Stomach smooth muscle (tissue), 2 donors: ENCODE data around the gene BTN1A1.
"Not testable (repeated sequence)": the region's sequence is repeated elsewhere in the genome, so short reads cannot be mapped to it uniquely, and the experiment has no call there.

Experiments
- H3K27ac ChIP-seq: one replicate; pipeline ENCODE4 v1.7.0; 2013; ENCODE audit warnings: mild to moderate bottlenecking, low read length, inconsistent platforms
- H3K27me3 ChIP-seq, 2 donors: one replicate each; pipeline ENCODE4 v1.7.0; 2013; ENCODE audit warnings: low read length in 2 of 2; ENCODE audit not compliant: insufficient read depth in 2 of 2, control insufficient read depth in 1 of 2
- H3K36me3 ChIP-seq, 2 donors: one replicate each; pipeline ENCODE4 v1.7.0; 2013; ENCODE audit warnings: low read length in 2 of 2; ENCODE audit not compliant: control insufficient read depth in 2 of 2, insufficient read depth in 2 of 2
- H3K4me1 ChIP-seq: one replicate; pipeline ENCODE4 v1.7.0; 2013; ENCODE audit warnings: low read length; ENCODE audit not compliant: control insufficient read depth, insufficient read depth
- H3K4me3 ChIP-seq, 2 donors: one replicate each; pipeline ENCODE4 v1.7.0; 2013; ENCODE audit warnings: low read length in 2 of 2
- H3K9ac ChIP-seq, 2 donors: one replicate each; pipeline ENCODE4 v1.7.0; 2013; ENCODE audit warnings: low read length in 2 of 2, mild to moderate bottlenecking in 1 of 2
- H3K9me3 ChIP-seq, 2 donors: one replicate each; pipeline ENCODE4 v1.7.0; 2013; ENCODE audit warnings: low read length in 2 of 2; ENCODE audit not compliant: control insufficient read depth in 2 of 2
- donor health status: healthy.
- donor health status: Pancreatic carcinoma.

BTN1A1 gene

DNA sequence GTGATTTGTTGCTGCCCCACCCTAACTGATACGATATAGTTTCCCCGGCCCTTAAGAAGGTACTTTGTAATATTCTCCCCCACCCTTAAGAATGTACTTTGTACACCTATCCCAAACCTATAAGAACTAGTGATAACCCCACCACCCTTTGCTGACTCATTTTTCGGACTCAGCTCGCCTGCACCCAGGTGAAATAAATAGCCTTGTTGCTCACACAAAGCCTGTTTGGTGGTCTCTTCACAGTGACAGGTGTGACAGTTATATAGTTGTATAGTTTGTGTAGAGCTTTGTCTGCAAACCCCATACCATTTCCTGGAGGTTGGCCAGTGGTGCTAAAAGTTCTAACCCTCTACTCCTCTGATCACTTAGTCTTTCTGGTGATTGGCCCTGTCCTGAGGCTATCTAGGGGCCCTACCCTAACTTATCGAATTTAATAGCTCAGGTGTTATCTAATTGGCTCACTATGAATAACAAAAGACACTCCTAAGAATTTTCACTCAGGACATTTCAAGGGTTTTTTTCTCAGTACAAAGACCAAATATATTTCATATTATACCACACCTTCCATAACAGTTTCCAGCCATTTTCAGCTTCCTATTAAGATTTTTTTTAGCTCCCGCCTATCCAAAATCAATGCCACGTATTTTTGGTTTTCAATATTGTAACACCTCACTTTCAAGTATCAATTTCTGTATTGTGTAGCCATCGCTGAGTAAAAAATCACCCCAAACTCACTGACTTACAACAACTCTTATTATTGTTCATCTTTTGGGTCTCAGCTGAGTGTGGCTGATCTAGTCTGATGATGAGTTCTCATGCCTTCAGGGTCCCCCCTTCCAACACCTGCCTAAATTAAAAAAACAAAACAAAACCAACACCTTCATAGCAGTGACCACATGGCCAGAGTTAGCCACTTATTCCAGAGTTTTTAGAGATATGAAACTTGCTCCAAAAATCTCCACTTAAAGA, 9.8 kb upstream of the BTN1A1 start:
- H3K36me3 ChIP-seq, result no peaks in the 10 kb centered on the region
- H3K27me3 ChIP-seq, result no peaks in the 10 kb centered on the region
- H3K9me3 ChIP-seq, result peaks cover 4% of the 10 kb centered on the region in 2 donors
- no peak overlapping the region for H3K4me3 ChIP-seq
- no peak overlapping the region for H3K27ac ChIP-seq
- H3K4me1 ChIP-seq, result no peaks in the 10 kb centered on the region
- no peak overlapping the region for H3K9ac ChIP-seq

DNA sequence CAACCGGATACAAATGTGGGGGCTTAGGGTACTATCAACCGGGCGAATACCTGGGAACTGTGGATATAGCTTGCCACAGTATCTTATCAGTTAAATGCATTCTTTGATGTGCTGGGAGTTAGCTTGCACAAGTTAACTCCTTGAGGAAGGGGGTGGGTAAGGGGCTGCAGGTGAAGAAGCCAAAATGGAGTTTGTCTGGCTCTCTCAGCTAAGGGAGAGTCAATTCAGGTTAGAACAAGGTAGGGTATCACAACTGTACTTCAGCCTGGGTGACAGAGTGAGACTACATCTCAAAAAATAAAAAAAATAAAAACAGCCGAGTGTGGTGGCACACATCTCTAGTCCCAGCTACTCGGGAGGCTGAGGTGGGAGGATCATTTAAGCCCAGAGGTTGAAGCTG, 8.5 kb upstream of the BTN1A1 start:
- H3K27ac ChIP-seq, result no peak overlapping the region

DNA sequence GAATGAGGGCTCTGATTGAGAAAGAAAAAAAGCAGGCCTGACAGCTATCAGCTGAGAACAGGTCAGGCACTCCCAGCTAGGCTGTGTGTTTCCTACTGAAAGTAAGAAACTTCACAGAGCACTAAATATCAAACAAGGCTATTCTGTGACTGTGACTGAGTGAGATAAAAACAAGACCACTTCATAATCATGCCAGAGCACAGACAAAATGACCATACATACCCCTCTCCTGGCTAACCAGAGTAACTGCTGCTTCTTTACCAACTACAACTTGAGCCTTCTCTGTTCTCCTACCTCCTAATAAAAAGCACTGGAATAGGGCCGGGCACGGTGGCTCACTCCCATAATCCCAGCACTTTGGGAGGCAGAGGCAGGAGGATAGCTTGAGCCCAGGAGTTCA, 6.8 kb upstream of the BTN1A1 start:
- H3K4me1 ChIP-seq, result no peaks in the 10 kb centered on the region
- no peaks in the 10 kb centered on the region for H3K9me3 ChIP-seq
- no peaks in the 10 kb centered on the region for H3K27me3 ChIP-seq
- no peak overlapping the region for H3K27ac ChIP-seq
- no peak overlapping the region for H3K9ac ChIP-seq
- no peaks in the 10 kb centered on the region for H3K36me3 ChIP-seq
- no peak overlapping the region for H3K4me3 ChIP-seq

More for the DNA sequence above, 8.5 kb upstream of the BTN1A1 start:
- Histone ChIP-seq H3K4me3 (no peak overlapping the region), H3K27me3 (no peaks in the 10 kb centered on the region), H3K9ac (no peak overlapping the region), H3K9me3 (peaks cover 4% of the 10 kb centered on the region in 2 donors), H3K4me1 (no peaks in the 10 kb centered on the region), H3K36me3 (no peaks in the 10 kb centered on the region)

DNA sequence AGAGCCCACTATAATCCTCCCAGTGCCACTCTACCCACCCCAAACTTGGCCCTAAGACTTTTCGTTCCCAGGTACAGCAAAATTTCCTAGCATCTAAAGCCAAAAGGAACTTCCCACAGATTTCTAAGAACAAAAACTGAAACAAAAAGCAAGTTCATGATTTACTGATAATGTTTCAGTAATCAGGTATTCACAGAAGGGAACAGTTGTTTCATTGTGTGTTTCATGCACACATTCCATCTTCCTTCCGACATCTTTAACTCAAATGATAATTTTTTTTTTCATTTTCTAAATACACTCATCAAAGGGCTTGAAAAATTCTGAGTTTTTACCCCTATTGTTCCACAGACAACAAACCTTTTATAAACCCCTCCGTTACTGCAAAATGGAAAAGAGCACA, 6.0 kb upstream of the BTN1A1 start:
- Histone ChIP-seq H3K27ac (no peak overlapping the region), H3K9me3 (no peaks in the 10 kb centered on the region), H3K27me3 (no peaks in the 10 kb centered on the region), H3K4me1 (no peaks in the 10 kb centered on the region), H3K36me3 (no peaks in the 10 kb centered on the region), H3K4me3 (no peak overlapping the region), H3K9ac (no peak overlapping the region)

DNA sequence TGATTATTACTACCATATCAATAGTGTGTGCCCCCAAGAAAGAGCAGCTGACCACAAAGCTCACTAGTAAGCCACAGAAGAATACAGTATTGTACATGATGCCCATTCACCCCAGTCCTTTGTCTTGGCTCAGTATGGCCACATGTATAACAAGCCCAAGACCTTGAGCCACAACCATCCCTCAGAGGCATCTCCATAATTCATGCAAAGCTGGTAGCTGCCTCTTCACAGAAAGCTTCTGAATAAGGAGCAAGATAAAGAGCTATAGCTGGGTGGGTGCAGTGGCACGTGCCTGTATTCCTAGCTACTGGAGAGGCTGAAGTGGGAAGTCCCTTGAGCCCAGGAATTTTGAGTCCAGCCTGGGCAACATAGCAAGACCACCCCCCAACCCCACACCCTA, 4.8 kb upstream of the BTN1A1 start:
- no peaks in the 10 kb centered on the region for H3K27me3 ChIP-seq
- no peaks in the 10 kb centered on the region for H3K4me1 ChIP-seq
- no peaks in the 10 kb centered on the region for H3K9me3 ChIP-seq
- no peaks in the 10 kb centered on the region for H3K36me3 ChIP-seq
- H3K4me3 ChIP-seq, result no peak overlapping the region
- no peak overlapping the region for H3K9ac ChIP-seq
- H3K27ac ChIP-seq, result no peak overlapping the region

DNA sequence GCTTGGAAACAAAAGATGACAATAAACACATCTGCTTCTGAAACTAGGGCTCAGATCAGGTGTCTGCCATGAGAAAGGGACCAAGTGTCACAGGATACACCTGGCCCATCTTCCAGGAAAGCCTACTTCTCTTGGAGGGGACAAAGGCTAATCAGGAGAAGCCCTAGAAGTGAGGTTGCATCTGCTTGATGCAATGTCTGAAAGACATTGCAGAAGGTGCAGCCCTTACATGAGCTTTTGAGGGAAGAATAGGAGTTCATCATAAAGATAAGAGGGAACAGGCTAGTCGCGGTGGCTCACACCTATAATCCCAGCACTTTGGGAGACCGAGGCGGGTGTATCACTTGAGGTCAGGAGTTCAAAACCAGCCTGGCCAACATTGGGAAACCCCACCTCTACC, 2.5 kb upstream of the BTN1A1 start:
- H3K4me1 ChIP-seq, result peaks cover 7% of the 10 kb centered on the region
- H3K4me3 ChIP-seq, result no peak overlapping the region
- H3K9ac ChIP-seq, result no peak overlapping the region
- H3K36me3 ChIP-seq, result no peaks in the 10 kb centered on the region
- H3K27me3 ChIP-seq, result peaks cover 11 to 15% of the 10 kb centered on the region in 2 donors
- H3K9me3 ChIP-seq, result no peaks in the 10 kb centered on the region
- no peak overlapping the region for H3K27ac ChIP-seq

DNA sequence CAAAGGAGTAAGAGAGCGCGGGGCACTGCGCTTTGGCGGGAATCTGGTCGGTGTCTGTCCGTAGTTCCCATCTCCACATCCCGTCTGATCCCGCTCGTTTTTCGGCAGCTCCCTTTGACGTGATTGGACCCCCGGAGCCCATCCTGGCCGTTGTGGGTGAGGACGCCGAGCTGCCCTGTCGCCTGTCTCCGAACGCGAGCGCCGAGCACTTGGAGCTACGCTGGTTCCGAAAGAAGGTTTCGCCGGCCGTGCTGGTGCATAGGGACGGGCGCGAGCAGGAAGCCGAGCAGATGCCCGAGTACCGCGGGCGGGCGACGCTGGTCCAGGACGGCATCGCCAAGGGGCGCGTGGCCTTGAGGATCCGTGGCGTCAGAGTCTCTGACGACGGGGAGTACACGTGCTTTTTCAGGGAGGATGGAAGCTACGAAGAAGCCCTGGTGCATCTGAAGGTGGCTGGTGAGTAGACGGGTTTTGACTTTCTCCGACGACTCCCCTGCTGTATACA, 1.4 kb downstream of the BTN1A1 start:
- Histone ChIP-seq H3K27me3 (peaks cover 11 to 18% of the 10 kb centered on the region in 2 donors), H3K36me3 (no peaks in the 10 kb centered on the region), H3K27ac (no peak overlapping the region), H3K9me3 (no peaks in the 10 kb centered on the region), H3K9ac (no peak overlapping the region), H3K4me3 (peak overlapping the region; percentile 1 to 64), H3K4me1 (peaks cover 7% of the 10 kb centered on the region)

DNA sequence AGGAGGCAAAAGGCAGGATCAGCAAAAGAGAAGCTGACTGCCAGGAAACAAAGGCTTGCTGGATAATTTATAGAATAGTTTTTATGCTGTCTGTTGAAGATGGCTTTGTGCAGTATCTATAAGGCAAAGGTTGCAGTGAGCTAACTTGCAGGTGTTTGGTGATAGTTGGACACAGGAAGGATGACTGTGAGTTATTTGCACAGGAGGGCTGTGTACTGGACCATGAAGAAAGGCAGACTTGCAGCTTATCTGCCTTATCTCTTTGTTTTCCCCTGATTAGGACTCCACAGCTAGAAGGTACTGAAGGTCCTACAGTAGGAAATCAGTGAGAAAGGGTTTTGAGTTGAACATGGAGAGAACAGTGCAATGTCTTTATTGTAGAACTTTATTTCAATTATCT, 2.1 kb downstream of the BTN1A1 start:
- no peaks in the 10 kb centered on the region for H3K36me3 ChIP-seq
- peaks cover 7% of the 10 kb centered on the region for H3K4me1 ChIP-seq
- H3K9me3 ChIP-seq, result no peaks in the 10 kb centered on the region
- H3K27ac ChIP-seq, result no peak overlapping the region
- no peak overlapping the region for H3K9ac ChIP-seq
- H3K4me3 ChIP-seq, result peak overlapping the region in 1 of 2 donors; percentile 1
- H3K27me3 ChIP-seq, result peaks cover 11 to 18% of the 10 kb centered on the region in 2 donors

DNA sequence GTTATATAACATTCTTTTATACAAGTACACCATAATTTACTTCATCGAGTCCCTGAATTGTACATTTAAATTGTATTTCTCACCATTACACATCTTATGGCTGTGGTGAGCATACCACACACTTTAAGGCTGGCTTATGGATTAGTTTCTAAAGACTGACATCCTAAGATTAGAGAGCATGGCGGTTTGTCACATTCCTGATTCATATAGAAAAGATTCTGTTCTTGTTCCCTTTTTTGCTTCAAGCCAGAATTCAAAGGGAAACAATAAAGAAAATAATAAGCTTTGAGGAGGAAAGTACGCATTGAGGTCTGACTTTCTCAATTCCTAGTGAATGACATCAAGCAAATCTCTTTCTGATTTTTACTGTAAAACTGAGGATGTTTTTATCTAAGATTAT, 2.5 kb downstream of the BTN1A1 start:
- Histone ChIP-seq H3K4me3 (no peak overlapping the region), H3K4me1 (peaks cover 7% of the 10 kb centered on the region), H3K9me3 (no peaks in the 10 kb centered on the region), H3K27ac (no peak overlapping the region), H3K36me3 (no peaks in the 10 kb centered on the region), H3K9ac (no peak overlapping the region), H3K27me3 (peaks cover 11 to 18% of the 10 kb centered on the region in 2 donors)

DNA sequence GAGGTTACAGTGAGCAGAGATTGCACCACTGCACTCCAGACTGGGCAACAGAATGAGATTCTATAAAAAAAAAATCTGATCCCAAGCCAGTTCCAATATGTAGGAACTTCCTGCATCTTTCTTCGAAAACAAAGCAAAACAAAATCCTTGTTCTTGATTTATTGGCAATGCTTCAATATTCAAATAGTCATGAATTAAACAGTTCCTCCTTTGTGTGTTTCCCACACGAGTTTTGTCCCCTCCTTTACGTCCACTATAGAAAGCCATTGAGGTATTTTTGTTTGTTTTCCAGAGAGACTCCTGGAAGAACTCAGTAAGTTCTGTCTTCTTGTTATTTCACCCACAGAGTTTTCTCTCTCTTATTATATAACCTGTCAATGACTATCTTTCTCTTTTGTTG, 7.6 kb downstream of the BTN1A1 start:
- no peaks in the 10 kb centered on the region for H3K9me3 ChIP-seq
- H3K4me1 ChIP-seq, result no peaks in the 10 kb centered on the region
- H3K27me3 ChIP-seq, result peaks cover 0 to 3% of the 10 kb centered on the region in 2 donors
- H3K36me3 ChIP-seq, result no peaks in the 10 kb centered on the region
- H3K9ac ChIP-seq, result no peak overlapping the region
- H3K4me3 ChIP-seq, result no peak overlapping the region
- H3K27ac ChIP-seq, result no peak overlapping the region

DNA sequence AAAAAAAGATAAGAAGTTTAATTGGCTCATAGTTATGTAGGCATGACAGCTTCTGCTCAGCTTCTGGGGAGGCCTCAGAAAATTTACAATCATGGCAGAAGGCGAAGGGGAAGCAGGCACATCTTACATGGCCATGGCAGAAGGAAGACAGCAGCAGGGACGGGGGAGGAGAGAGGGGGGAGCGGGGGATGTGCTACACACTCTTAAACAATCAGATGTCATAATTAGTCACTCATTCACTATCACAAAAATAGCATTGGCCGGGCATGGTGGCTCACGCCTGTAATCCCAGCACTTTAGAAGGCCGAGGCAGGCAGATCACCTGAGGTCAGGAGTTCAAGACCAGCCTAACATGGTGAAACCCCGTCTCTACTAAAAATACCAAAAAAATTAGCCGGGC, 10.9 kb downstream of the BTN1A1 start:
- H3K27me3 ChIP-seq, H3K9ac ChIP-seq, H3K36me3 ChIP-seq, H3K9me3 ChIP-seq, H3K4me1 ChIP-seq, H3K4me3 ChIP-seq, H3K27ac ChIP-seq: not testable (repeated sequence)
